ENCODE data around the gene TNPO3. TPM values are rescaled to one million over a fixed set of nuclear protein-coding genes. Genes with fewer than 3 reads are reported as not detected.

TNPO3 gene
- total RNA-seq, 1 donor from 2014 or later, result 40.5 TPM

DNA sequence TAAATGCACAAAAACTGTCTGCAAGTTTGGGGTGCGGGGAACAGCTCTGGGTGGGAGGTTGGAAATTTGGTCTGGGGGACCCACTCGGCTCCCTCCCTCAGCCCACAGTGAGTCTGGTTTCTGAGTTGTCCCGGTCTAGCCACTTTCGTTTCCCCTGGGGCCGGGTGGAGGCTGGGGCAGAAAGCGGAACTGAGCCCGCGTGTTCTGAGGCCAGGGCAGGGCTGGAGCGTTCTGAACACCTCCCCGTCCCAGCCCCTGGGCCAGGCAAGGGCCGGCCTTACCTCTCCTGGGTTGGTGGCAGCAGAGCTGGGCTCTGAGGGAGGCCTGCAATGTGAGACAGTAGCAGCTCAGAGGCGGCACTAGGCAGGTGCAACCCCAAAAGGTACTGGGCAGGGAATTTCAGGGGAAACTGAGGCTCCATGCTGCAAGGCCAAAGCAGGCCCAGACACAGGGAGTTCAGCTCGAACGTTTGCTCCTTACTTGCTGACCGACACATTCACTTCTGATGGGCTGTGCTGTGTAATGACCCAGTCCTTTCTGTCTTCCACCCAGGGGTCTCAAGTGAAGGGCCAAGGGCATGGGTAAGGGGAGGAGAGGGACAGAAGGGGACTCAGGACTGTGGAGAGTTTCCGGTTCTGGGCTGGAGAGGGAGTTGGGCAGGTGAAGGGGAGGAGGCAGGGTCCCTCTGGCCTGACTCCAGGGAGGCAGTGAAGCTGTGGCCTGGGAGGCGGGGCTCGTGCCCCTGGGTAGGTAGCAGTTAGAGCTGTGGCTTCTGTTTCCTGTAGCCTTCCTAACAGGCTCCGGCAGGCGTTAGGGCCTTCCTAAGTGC is 114.2 kb downstream of the TNPO3 start:
- no peak for DNase-seq (ENCODE audit: low read depth in 2 of 2)

DNA sequence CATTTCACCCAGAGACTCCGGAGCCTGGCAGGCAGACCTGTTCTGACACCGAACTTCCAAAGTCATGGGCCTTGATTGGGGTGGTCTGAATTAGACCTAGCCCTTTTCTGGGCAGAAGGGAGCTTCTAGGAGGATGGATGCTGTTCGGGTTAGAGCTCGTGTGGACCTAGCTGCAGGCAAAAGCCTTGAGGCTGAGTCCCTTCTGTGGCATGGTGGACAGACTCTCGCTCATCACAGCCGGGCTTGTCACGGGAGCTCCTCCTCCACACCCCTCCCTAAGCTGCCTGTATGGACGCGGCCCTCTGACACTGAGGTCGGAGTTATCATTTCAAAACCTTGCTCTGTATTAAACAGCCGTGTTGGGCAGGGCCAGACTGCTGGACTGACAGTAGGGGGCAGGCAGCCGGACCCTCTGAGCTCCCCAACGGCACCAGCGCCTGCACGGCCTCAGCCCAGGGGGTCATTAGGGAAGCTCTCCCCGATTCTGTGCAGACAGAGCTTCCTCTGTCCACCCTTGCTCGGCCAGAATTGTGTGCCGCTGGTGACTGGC is 115.0 kb downstream of the TNPO3 start:
- DNase-seq (ENCODE audit: low read depth in 2 of 2), result no peak

DNA sequence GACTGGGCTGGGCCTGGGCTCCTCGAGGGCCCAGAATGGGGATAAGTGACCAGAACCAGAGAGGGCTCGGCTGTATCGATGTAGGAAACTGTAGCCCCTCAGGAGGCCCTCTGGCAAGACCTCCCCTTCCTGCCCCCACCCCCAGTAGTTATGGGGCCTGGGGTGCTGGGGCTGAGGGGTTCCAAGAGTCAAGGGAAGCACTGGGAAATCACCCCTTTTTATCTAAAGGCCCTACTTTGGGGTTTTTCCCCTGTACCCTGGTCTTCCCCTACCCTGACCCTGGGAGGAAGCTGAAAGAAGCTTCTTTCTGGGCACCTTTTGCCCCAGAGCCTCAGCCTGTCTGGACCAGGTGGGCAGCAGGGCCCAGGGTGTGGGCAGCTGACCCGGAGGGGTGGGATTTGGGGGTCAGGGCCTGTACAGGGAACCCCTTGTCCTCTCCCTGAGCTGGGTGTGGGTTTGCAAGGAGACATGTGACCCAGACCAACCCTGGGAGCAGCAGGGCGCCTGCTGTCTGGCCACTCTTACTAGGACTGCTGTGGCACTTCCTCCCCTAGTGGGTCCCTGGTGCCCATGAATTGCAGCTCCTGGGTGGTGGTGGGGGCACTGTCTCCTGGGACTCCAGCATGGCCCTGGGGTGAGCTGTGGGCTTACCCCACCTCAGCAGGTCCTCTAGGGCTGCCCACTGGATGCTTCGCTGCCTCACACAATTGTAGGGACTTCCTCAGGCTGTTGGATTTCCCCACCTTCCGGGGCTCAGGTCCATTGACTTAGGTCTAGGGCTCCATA is 115.6 kb downstream of the TNPO3 start:
- no peak for DNase-seq (ENCODE audit: low read depth in 2 of 2)

DNA sequence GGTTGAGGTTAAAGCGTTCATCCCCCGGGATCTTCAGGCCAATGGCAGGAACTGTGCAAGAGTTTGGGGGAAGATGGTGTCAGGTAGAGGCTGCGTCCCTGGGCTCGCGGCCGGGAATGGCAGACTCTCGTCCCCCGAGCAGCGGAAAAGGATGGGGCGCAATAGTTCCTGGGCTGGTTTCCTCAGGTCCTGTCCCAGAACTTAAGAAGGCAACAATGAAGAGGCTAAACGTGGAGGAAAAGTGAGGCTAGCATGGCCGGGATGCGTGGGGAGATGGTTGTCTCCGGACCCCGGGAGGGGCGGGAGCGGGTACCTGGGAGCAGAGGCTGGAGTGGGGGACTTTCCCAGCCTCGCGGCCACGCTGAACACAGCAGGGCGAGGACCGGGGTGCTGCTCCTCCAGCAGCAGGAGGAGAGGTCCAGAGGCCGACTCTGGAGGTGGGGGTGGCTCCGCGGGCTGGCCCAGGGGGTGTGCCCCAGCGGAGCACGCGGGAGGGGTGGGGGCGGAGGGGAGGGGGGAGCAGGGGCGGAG is 116.3 kb downstream of the TNPO3 start:
- DNase-seq (ENCODE audit: low read depth in 2 of 2), result no peak

DNA sequence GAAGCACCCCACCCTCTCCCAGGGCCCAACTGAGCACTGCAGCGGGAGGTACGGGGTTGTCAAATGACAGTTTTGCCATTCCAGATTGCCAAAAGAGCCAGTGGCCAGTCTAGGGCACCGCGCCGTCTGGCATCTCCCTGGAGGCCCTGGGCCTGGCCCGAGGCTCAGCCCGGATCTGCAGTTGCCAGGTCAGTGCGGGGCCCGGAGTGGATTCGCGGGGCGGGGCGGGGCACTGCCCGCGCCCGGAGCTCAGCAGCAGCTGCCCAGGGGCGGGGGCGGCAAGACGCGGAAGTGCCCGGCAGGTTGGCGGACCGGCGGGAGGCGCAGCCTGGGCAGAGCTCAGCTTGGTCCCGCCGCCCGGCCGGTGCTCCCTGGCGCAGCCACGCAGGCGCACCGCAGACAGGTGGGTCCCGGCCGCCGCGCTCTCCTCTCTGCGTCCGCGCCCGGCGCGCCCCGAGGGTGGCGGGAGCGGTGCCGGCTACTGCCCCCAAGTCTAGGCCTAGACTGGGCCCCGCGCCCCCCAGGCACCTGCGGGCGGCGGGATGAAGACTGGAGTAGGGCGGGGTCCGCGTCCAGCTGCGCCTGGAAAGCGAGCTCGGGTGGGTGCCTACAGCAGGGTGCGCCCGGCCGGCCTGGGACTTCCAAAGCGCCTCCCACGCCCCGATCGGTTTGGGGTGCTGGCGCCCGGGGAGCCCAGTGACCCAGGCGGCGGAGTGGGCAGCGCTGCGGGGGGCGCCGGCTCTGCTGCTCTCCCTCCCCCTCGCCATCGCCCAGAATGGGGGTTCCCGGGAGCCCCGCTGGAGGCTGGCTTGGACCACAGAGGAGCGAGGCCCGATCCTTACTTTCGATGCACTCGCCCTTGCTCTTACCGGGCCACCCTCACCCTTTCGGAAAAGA is 117.0 kb downstream of the TNPO3 start, which contains the start of gene IRF5:
Gene IRF5, plus strand, starts transcription at position 281 of the 897 bp plus-strand sequence. CDS start 4,155 bp downstream, outside the sequence.
- peak in 1 of 2 donors; percentile 10 for DNase-seq (ENCODE audit: low read depth in 2 of 2)

DNA sequence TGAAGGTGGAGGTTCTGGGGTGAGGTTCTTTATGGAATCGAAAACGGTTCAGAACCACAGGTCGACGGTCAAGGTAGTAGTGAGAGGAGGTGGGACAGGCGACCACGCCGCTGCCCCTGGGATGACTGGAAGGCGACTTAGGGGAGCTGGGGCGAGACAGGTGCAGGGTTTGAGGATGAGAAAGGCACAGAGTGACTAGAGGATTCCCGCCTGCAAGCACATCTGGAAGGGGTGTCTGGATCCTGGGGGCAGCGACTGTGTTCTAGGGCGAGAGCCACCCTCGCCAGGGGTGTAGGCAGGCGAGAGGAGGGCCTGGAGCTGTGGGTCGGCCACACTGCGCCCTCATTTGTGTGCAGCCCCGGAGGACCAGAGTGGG is 117.7 kb downstream of the TNPO3 start:
- DNase-seq (ENCODE audit: low read depth in 2 of 2), result no peak

DNA sequence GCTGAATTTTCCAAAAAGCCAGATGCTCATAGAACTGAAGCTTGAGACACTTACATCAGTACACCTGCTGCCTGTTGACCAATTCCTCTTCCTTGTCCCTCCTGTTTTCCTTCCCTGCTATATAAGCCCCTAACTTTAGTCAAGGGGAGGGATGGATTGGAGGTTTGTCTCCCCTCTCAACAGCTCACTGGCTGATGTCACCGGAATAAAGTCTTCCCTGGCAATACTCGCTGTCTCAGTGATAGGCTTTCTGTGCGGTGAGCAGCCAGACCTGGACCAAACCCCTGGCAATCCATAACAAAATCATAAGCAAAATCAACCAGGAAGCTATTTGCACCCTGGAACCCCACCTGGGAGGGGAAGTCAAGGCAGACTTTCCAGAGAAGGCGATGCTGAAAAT is 118.1 kb downstream of the TNPO3 start:
- no peak for DNase-seq (ENCODE audit: low read depth in 2 of 2)

DNA sequence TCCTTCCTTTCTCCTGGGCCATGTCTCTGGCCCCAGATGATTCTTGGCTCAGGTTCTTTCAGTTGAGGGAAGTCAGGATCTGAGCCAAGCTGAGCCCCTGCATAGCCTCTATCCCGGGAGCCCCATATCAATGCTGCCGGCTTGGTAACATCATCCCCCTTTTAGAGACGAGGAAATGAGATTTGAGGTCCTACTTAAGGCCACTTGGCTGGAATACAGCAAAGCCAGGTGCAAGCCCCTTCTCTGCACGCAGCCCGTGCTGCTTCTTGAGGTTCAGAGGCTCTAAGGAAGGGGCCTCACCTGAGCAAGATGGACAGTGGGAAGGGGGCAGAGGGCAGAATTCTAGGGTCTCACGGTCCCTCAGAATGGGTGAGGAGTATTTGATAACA is 119.6 kb downstream of the TNPO3 start:
- DNase-seq (ENCODE audit: low read depth in 2 of 2), result no peak

DNA sequence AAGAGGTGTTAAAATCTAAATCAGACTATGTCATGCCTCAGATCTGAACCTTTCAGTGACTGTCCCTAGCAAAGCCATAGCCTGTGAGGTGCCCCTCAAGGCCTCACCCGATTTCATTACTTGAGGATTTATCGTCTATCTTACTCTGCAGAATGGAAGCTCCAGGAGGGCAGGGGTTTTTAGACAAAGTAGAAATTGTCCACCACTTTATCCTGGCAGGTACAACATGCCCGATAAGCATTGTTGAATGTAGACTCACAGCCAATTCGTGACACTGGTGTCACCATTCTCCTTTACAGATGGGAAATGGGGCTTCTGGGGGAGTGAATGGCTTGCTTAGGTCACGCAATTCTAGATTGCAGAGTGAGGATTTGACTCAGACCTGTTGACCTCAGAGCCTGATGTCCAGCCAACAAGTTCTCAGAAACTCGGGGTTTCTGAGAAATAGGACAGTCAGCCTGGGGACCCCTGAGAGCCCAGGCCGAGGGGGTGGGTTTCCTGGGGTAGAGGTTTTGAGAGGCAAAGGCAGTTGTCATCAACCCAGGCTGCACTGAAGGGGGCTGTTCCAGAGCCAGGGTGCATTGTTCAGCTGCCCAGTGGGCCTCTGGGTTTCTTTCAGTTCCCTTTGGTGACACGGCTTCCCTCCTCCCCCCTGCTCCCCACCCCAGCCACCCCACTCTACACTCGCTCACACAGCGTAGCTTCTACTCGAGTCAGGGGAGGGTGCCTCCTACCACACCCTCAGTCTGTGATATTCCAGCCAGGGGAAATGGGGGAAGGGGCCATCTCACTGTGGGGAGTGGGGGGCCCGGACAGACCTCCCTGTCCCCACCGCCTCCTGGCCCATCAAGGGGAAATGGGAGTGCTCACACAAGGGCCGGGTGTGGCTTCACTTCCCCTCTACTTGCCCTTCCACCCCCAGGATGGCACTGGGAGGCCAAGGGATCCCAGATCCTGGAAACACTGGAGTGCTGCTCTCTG is 120.3 kb downstream of the TNPO3 start:
- DNase-seq (ENCODE audit: low read depth in 2 of 2), result no peak

DNA sequence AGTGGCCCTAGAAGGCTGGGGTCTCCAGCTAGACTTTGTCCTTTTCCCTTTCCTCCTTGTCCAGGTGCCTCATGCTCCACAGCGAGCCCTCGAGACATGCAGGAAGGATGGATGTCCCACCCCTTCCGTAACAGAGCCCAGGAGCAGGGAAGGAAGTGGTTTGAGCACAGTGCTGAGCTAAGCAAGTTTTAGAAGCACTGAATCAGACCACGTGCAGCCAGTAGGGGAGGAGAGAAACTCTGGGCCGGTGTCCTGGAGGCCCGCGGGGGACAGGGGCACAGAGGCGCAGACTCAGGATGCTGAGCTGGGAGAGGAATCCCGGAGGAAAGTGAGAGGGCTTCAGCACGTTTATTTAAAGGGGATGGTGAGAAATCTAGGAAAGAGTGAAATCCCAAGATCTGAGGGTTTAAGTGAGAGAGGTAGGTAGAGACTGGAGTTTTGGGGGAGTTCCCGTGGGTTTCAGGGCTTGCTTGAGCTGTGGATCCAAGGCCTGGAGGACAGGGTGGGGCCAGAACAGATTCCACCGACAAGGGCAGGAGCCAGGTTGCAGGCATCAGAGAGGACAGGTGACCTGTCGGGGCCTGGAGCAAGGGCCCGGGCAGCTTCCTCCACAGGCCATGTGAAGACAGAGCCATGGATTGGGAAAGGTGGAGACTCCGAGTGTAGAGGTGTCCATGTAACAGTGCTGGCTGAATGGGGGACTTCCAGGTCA is 121.6 kb downstream of the TNPO3 start:
- DNase-seq (ENCODE audit: low read depth in 2 of 2), result no peak

DNA sequence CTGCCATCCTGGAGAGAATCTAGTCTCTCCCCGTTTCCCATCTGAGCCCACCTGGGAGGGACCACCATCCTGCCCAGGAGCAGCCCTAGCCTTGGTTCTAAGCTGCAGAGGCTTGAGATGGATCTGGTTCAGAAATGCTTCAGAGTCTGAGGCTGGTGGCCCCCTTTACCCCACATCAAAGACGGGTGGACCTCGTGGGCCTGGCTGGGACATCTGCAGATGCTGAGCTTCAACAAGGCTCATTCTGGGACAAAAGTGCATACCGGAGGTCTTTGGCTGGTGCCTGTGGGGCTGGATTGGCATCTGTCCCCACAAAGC is 122.1 kb downstream of the TNPO3 start:
- no peak for DNase-seq (ENCODE audit: low read depth in 2 of 2)

DNA sequence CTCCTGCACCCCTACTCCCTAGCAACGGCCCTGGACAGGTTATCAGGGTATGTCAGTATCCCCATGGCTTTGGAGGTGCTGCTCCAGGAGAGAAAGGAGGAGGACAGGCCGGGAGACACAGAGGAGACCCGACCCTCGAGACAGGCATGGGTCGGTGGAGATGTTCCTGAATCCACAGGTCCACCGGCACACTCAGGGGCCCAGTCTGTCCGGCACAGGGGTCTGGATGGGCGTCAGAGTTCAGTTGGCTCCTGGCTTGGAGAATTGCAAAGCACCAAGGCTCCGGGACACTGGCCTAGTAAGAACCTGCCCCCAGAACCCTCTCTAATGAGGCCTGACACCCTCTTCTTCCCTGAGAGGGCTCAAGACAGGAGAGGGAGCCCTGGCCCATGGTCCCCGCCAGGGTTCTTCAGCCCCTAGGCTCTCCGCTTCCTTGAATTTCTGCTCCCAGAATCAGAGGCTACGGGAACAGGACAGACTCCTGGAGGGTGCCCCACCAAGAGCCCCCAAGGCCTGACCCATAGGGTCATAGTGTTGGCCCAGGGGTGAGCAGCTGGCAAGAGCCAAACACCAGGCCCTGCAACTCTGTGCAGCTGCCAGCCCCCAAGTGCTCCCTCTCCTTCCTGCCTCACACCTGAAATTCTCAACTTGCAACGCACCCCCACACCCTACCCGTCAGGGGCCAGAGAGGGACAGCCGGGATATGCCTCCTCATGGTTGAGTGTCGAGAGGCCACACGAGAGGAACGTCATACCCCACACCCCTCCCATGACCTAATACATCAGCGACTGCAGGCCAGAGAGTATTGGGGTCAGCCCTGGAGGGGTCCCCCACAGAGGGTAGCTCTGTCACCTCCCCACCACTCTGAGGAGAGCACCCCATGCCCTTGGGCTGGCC is 122.7 kb downstream of the TNPO3 start:
- DNase-seq (ENCODE audit: low read depth in 2 of 2), result no peak

DNA sequence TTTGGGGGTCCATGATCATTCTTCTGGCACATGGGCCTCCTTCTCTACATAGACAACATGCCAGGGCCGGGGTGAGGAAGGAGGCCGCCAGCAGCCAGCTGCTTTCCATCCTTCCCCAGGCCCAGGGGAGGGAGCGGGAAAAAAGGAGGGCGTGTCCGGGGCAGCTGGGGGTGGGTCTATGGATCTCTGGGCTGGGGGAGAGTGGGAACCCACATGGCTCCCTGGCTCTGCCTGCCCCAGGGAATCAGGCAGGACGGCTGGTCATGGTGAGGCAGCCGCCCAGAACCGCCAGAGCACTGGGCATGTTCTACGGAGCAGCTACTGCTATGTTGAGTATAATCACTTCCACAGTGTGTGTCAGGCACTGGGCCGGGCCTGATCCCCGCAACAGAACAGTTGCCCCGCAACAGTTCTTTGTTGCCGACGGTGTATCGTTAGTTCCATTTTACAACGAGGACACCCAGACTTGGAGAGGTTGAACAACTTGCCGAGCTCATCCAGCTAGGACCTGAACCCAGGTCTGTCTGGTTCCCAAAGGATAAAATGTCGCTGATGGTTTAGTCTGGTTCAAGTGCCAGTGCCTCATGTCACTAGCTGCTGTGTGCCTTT is 123.6 kb downstream of the TNPO3 start:
- DNase-seq (ENCODE audit: low read depth in 2 of 2), result no peak

DNA sequence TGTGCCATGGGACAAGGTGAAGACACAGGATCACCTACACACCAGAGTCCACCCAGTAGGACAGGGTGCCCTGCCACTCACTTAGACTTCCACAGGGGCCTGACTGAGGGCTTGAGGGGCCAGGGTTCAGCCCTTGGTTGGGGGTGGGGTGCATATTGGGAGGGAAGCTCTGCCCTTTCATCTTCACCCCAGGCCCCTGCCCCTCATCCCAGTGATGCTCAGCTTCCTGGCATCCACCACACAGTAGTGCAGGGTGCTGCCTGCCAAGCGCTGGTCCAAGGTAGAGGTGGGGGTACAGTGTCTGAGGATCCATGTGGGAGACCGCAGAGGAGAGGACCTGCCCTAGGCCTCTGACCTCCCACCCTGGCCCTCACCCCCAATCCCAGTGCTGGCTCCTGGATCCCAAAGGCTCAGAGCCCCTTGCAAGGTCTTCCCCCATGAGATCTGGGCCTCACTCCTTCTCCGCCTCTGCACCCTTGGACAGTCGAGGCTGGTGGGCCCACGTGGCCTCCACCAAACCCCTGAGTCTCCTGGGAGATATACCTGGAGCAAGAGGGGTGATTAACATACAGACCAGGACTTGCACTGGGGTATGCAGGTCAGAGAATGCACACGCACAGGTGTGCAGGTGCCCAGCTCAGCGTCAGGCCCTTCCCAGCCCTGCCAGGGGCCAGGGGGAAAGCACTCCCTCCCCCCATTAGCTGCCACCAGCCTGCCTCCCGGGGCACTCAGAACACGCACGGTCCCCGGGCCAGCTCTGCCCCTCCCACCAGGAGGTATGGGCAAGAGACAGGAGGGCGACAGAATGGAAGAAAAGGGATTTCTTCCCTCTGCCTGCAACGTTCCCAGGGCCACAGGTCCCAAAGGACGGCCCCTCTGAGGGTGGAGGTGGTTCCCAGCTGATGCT is 125.8 kb downstream of the TNPO3 start:
- DNase-seq (ENCODE audit: low read depth in 2 of 2), result no peak

DNA sequence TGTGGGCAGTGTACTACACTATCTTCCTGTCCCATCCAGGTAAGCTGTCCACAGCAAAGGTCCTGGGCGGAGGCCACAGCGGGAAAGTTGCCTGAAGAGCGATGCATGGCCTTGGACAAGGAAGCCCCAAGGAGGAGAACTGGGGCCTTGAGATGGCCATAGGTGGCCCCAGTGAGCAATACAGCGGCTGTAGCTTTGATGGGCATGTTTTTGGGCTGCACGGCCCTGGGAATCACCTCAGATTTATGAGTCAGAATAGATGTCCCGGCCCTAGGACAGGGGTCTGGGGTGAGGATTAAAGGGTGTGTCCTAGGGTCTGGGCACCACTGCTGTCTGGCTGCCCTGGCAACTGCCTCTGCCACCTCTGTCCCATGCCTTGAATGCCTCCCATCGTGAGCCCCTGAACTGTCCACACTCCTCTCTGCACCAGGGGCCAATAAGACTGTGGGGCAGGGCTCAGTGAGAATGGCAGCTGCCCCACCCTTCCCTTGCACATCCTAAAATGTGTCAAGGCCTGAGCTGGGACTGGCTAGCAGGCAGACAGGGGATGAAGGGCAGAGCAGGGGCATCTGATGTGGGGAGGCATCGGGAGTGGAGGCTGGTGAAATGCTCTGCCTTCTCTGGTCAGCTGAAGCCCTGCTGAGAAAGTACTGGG is 126.6 kb downstream of the TNPO3 start:
- no peak for DNase-seq (ENCODE audit: low read depth in 2 of 2)

Measured in lung microvascular endothelial cell (primary cell).